HG02678 (cell line): ENCODE results near the gene JPH2.

Experiments used
- ATAC-seq: cut with Tn5 transposase; IDR thresholded peaks from one replicate; pipeline ENCODE4 v1.9.1; 2021; ENCODE audit warnings: mild to moderate bottlenecking, moderate library complexity; ENCODE audit not compliant: unreplicated experiment

Gene JPH2

GRCh38 chr20:44080646-44081267 lies 106.2 kb downstream of the JPH2 start:
- no peak for ATAC-seq

- no peak for ATAC-seq
These were observed 106.9 kb downstream of the JPH2 start for GRCh38 chr20:44080064-44080463.

DNA sequence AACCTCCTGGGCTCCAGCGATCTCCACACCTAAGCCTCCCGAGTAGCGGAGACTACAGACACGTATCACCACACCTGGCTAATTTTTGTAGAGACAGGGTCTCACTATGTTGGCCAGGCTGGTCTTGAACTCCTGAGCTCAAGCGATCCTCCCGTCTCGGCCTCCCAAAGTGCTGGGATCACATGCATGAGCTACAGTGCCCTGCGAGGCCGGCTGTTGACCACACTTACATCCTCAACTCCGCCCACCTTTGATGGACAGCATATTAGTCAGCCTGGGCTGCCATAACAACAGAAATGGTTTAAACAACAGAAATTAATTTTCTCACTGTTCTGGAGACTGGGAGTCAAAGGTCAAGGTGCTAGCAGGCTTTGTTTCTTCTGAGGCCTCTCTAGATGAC lies 107.7 kb downstream of the JPH2 start:
- no peak for ATAC-seq

GRCh38 chr20:44075950-44076232 lies 111.1 kb downstream of the JPH2 start:
- ATAC-seq: no peak

DNA sequence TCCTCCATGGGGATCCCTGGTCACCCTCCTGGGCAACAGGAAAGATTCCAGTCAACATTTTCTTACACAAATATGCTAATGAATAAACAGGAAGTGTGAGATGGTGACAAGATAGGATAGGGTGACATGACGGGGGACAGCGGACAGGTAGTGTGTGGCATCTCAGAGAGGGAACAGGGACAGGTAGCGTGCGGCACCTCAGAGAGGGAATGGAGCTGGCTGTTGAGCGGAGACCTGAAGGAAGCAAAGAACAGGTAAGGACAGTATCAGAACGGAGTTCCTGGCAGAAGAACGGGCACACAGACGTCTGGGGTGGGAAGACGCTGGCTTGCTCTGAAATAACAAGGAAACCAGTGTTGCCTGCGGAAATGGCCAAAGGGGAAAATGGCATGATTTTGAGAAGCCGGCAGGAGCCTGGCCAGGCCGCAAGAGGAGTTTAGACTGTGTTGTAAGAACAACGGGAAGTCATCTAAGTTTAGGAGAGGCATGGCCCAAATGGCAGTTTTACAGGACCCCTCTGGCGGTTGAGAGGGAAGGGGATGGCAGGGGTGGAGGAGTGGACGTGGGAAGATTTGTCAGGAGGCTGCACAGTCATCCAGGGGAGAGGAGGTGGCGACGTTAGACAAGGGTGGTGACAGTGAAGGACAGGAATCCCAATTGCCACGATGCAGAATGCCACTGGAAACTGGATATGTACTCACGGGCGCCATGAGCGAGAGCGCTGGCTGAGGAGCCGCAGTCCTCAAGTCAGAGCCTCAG lies 111.6 kb downstream of the JPH2 start:
- ATAC-seq: no peak

DNA sequence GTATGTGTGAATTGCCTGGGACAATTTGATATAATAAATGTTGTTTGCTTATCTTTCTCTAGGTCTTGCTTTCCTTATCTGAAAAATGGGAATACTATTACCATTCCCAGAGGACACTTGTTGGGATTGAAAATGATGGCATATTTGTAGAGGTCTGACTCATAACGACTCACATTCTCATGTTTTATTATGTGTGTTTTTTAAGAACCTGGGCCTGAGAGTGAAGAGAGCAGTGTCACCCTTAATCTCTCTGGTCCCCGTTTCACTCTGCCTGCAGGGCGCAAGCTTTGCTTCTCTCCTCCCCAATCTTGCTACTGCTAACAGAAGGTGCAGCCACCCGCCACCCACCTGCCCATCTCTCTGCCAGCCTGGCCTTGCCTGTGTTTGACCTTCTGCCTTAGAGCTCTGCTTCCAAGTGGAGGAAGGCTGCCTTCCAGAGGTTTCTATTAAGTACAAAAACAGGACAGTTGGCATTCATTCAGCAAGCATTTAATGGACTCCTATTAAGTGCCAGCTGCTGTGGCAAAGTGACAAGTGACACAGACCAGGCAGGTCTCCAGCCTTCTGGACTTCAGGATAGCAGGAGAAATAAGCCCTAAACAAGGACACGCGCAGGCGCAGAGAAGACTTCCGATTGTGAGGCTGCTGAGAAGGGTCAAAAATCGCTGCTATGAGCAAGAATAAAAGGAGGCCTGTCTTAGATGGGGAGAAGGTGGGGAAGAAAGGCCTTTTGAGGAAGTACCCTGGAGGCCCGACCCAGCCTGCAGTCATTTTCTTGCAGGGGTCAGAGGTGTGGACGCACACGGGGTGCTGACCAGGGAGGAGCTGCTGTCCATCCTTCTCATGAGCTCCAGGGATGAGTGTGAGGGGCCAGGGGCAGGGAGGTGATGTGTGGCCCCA lies 112.5 kb downstream of the JPH2 start:
- no peak for ATAC-seq

- no peak for ATAC-seq
These were observed 113.3 kb downstream of the JPH2 start for GRCh38 chr20:44073675-44074071.

DNA sequence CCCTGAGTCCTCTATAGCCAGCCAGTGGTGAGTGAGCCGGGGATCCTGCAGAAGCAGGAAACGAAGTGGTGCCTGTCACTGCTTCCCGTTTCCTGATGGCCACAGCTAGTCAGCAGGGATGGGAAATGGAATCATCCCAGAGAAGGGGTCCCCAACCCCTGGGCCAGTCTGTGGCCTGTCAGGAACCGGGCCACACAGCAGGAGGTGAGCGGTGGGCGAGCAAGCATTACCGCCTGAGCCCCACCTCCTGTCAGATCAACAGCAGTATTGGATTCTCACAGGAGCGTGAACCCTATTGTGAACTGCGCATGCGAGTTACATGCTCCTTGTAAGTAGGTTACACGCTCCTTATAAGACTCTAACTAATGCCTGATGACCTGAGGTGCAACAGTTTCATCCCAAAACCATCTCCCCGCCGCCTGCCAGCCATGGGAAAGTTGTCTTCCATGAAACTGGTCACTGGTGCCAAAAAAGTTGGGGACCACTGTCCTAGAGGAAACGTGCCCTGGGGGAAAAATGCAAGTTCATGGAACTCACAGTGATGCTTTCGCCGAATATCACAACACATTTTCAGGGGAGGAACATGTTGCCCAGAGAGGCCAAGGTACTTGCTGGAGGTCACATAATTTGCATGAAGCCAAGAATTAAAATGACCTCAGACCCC lies 113.8 kb downstream of the JPH2 start:
- ATAC-seq: no peak

DNA sequence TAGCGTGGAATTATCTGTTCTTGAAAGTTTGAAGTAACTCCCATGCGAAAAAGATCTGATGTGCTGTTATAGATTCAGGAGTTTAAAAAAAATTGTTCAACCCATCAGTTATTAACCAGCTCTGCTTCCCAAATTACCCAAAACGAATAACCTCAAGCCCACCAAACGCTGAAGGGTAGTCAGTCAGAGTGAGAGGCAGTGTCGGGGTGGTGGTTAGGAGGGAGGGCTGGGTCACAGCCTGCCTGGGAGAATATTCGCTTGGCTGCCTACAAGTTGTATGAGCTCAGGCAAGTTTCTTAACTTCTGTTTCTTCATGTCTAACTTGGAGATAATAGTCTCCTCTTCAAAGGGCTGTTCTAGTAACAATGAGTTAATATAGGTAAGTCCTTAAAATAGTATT lies 114.6 kb downstream of the JPH2 start:
- peak; percentile 37 for ATAC-seq

DNA sequence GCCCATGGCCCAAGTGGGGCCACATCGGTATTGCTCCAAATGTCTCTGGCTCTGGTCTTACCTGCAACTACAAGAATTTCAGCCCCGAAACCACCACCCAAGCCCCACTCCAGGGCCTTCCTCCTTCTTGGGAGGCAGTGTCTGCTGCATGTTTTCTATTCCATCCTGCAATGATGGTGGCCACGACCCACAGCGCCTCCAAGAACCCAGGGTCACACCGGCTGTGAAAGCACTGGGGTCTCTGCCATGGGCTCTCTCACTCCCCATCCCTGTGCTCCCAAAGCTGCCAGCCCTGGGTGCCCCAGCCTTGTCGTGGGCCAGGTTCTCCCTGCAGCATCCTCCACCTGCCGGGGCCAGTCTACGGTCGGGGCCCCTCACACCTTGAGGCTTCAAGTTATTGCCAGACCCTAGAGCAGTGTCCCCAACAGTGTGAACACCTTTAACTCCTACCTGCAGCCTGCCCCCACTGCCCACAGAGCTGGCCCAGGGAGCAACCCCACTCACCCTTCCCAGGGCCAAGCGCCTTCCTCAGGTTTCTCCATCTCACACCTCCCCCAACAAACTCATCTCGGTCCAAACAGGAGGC lies 115.4 kb downstream of the JPH2 start:
- ATAC-seq: no peak

GRCh38 chr20:44071057-44071456 lies 115.9 kb downstream of the JPH2 start:
- no peak for ATAC-seq

DNA sequence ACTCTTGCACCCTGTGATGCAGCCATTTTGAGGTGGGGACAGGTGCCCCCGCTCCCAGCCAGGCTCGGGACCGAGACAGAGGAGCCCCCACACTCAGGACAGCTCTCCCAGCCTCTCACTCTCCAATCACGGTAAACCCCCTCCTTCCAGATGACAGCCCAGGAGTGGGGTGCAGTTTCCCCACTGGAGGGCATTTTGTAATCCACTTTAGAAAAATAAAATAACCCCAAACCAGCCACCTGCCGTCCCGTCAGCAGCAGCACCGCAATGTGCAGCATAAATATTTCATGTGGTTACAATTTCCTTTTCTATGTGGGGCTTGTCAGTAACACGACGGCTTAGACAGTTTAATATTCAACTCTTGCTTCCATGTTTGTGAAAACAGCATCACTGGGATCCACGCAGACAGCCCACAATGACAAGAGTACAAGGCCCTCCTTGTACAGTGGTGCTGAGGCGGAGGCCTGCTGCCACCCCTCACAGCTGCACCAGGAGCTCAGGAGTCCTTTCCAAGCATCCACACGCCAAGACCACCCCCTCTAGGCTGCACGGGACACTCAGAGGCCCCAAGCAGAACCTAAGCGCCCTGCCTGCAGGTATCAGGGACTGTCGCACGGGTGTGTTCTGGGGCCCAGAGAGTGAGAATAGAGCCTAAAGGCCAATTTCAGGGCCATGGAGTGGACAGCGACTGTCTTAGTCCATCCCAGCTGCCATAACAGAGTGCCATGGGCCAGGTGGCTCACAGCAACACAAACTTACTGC lies 116.7 kb downstream of the JPH2 start:
- no peak for ATAC-seq

DNA sequence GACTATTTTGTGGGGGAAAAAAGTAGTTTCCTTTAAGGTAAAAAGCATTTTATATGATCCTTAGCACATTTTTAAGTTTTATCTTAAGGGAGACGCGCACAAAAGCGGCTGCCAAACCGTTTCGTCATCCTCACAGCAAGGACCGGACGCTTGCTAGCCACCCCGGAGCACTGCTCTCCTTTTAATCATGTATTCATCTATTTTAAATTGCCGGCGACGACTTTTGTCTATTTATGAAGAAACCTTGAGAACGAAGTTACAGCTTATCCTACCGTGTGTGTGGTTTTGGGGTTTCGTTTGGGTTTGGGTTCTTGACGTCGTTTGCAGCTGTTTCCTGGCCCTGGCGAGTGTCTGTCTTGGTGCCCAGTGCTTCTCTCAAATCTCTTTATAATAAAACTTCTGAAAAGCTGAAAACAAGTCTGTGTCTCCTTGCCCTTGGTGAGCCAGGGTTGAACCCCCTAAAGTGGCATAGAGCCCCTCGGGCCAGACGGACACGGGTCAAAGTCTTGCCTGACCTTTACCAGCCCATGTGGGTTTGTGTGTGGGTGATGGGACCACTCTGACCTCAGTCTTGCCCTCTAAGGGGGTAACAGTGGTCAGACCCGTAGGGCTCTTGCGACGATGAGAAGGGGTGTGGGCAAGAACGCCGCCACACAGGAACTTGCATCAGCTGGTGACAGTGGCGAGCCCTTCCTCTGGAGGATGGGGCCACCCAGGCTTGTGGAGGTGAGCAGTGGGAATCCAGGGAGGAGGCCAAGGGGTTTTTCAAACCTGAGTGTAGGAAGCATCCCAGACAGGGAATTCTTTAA lies 117.6 kb downstream of the JPH2 start:
- ATAC-seq: peak; percentile 67

DNA sequence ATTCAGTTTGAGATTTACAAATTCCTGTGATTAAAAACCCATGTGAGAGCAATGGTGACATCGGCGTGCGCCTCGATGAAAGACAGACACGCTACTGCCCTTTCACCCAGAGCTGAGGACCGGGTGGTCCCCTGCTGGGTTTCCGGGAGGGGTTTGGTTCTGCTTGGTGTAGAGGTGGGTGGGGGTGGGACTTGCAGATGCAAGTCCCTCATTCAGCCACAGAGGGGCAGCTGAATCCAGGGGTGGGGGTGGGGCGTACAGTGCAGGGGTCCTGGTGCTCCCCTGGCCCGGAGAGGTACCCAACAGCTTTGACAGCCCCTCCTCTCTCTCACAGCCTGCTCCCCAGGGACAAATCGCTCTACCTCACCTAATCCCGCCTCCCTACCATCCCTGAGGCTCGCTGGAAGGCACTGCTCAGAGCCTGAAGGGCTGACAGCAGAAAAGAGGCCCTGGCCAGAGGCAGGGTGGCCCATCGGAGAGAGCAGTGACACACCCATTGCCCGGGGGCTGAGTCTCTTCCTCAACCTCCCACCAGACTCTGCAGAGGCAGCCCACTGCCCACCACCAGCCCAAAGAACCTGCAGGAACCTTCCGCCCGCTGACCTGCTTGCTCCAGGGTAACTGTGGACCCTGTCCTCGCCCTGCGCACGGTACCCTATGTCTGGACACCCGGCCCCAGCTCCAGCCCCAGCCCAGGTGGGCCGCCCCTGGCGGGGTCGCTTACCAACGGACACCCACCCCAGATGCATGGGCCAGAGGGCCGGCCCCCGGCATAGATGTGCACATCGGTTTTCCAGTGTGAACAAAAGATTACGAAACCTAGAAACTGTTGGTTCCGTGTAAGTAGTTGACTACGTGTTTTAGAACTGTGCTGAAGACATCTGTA lies 118.4 kb downstream of the JPH2 start:
- peak; percentile 13 for ATAC-seq

DNA sequence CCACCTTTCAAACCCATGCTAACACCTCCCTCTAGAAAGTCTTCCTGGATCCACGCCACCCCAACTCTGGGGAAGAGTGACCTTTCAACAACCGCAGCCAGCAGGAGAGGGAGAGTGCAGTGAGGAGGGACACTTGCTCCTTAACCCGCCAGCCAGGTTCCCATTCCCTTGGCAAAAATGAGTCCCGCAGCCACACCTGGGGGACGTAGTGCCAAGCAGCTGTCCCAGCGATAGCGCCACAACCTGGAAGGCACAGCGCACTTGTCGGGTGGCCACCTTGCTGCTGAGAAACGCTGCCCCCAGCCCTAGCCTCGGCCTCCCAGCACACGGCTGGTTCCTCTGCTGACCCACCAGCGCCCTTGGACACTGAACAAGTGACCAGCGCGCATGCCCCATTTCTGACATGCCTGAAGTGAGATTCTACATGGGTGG lies 119.3 kb downstream of the JPH2 start:
- no peak for ATAC-seq

- no peak for ATAC-seq
These were observed 120.1 kb downstream of the JPH2 start for GRCh38 chr20:44066645-44067606.
